Right ventricle myocardium inferior (tissue), 1 donor: ENCODE results near the gene MACROH2A2. TPM values are rescaled to one million over a fixed set of nuclear protein-coding genes. Genes with fewer than 3 reads are reported as not detected.
A peak's percentile ranks its signal among the peaks of the same experiment; 100 is the strongest.
"Not testable (repeated sequence)": the region's sequence is repeated elsewhere in the genome, so short reads cannot be mapped to it uniquely, and the experiment has no call there.

Source experiments
- ATAC-seq: fragments of 200-7000 bp; cut with Tn5 transposase; one replicate; pipeline ENCODE4 v1.9.1; 2020; ENCODE audit warnings: mild to moderate bottlenecking, moderate library complexity
- DNase-seq: peaks from one replicate; pipeline ENCODE4 v3.0.0; 2021; ENCODE audit errors: missing footprints
- intact Hi-C: fragments of 100-400 bp; cut with DNase I; formaldehyde crosslinking; loops from one replicate; pipeline ENCODE4 v1.11.0; 2022
- total RNA-seq: library from RNA; stranded (reverse); fragmentation: NEBNext Ultra II Directional; extraction: Animal tissue kit (Norgen Biotek cat#: 25700); gene quantifications from one replicate; pipeline ENCODE4 v1.2.1, GENCODE V29; 2021
- donor health status: DM: no; HTN: yes; CAD: no; lungs with severe emphysema.

MACROH2A2 gene
- total RNA-seq, 1 donor from 2014 or later, result 14.8 TPM

DNA sequence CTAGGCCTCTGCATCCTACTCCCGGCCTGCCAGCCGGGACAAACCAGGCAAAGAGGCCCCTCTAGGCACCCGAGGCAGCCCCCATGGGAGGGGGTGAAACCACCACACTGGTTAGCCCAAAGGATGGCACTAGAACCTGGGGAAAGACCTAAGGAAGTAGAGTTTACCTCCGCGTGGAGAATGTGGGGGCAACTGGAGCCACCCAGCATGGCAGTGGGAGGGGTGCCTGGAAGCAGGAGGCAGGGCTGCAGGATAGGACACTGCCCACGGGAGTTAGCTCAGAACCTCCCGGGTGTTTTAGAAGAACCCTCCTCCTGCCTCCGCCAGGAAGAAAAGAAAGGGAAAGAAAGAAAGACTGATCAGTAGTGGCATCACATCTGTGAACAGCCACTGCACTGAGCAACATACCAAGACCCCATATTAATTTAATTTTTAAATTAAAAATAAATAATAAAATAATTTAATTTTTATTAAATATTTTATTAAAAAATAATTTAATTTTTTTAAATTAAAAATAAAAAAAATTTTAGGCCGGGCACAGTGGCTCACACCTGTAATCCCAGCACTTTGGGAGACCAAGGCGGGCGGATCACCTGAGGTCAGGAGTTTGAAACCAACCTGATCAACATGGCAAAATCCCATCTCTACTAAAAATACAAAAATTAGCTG lies 68.8 kb downstream of the MACROH2A2 start:
- peak; percentile 15 for ATAC-seq
- no peak for DNase-seq
- intact Hi-C loops, result no loop called here

DNA sequence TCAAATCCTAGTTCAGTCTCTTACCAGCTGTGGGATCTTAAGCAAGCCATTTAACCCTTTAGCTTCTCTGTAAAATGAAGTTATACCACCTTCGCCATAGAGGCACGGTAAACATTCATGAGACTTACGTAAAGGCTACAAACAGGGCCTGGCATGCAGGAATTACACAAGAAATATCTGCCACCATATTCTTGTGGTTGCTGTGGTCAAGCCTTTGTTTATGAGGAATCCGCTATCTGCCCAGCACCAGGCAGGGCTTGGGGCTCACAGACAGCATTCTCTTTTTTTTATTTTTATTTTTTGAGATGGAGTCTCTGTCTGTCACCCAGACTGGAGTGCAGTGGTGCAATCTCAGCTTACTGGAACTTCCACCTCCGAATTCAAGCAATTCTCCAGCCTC lies 70.1 kb downstream of the MACROH2A2 start:
- no peak for DNase-seq
- intact Hi-C loops, result no loop called here
- ATAC-seq, result no peak

DNA sequence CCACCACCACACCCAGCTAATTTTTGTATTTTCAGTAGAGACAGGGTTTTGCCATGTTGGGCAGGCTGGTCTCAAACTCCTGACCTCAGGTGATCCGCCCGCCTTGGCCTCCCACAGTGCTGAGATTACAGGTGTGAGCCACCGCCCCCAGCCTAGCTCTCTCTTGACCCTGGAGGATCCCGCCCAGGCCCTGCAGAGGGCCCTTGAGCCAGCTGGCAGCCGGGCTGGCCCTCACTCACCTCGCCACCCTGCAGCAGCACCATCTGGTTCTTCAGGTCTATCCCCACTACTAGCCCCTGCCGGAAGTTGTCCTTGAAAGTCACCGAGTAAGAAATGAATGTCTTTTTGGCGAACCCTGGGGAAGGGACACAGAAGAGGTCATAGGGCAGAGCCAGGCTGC lies 70.5 kb downstream of the MACROH2A2 start:
- intact Hi-C loops, DNase-seq, ATAC-seq: not testable (repeated sequence)

DNA sequence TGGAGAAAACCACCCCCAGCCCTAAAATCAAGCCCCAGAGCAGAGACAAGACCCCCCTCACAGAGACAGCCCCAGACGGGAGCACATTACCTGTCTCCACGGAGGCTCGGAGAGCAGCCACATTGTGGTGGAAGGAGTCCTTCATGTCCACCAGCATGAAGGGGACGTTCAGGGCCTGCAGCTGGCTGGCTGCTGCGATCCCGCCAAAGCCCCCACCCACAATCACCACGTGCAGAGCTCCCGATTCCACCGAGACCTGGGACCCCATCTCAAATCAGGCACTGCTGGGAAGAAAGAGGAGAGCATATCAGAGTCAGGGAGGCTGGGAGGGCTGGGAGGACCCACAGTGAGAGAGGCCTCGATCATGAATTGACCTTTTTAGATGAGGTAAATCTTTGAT lies 71.2 kb downstream of the MACROH2A2 start:
- intact Hi-C loops, result no loop called here
- ATAC-seq (no peak), DNase-seq (no peak)

DNA sequence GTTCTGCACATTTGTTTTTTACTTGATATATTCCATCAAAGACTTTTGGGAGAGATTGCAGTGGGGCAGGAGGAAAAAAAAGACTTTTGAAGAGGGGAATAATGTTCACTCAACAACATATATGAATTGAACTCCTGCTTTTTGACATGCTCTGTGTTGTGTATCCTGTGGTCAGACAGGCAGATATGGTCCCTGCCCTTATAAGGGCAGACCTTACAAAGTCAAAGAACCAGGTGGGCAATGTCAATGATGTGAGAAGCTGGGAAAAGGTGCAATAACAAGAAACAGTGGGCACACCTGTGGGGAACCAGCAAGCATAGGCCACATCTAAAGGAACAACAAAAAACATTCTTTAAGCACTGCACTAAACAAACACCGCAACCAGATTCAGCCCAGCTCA lies 71.8 kb downstream of the MACROH2A2 start:
- DNase-seq (no peak), ATAC-seq (no peak)
- intact Hi-C loops, result no loop called here

DNA sequence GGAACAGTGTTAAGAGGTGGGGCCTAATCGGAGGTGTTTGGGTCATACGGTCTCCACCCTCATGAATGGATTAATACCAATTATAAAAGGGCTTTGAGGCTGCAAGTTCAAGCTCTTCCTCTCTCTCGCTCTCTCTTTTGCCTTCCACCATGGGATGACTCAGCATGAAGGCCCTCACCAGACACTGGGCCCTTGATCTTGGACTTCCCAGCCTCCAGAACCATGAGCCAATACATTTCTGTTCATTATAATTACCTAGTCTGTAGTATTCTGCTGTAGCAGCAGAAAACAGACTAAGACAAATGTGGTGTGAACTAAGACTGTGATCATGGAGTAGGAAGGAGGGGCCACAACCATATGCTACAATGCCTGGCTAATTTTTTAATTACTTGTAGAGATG lies 72.3 kb downstream of the MACROH2A2 start:
- intact Hi-C loops, result no loop called here
- no peak for DNase-seq
- ATAC-seq, result no peak

DNA sequence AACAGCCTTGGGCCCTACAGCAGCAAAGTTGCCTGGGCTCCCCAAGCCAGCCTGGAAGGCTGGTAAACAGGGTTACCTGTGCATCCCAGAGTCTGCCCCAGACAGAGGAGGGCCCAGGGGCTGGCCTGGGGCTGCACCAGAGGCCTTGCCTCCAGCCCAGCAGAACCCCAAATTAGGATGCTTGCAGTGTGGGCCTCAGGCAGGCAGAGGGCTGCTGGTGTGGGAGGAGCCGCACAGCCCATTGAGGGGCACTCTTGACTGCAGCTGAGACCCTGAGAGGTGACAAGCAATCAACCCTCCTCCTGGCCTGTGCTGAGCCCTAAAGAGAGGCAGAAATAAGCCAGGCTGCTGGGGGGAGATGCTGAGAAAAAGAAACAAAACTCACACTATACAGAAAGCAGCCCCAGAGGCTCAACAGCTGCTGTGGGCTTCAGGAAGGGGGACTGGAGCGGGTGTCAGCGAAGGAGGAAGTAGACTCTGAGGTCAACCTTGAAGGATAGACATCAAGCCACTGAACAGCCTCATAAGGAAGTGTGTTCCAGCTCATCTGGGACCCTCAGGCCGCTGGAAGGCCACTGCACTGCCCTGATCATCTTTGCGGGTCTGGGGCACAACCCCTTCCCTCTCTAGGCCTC lies 73.4 kb downstream of the MACROH2A2 start:
- no peak for ATAC-seq
- intact Hi-C loops, result no loop called here
- DNase-seq, result no peak

GRCh38 chr10:70126700-70127395 lies 74.2 kb downstream of the MACROH2A2 start:
- DNase-seq, result no peak
- ATAC-seq, result no peak
- intact Hi-C loops, result no loop called here

DNA sequence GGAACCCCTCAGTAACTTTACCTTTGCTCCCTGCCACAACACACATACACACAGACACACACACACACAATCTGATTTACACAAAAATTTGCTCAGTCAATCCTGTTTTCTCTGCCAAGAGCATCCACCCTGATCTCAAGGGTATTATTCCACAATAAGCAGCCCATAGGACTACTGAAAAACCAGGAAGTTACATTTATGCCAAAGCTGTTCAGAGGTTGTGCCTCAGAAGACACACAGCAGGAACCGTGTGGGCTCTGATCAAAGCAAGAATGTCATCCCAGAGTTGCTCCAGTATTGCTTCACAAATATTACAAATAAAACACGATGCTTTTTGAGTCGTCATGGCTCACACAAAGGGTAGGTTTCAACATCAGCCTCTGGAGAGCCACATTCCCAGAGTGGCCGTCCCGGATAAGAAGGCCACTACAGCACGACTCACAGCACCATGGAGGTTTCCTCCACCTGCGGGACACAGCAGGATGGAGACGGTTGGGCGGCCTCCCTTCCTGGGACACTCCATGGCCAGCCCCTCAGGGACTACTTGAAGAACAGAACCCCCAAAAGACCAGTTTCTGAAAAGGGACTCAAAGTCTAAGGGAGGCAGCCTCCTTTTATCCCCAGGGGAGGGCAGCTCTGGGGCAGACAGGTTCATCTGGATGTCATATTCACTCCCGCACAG lies 78.4 kb downstream of the MACROH2A2 start:
- DNase-seq (no peak), ATAC-seq (peak; percentile 32)
- intact Hi-C loops, result no loop called here

DNA sequence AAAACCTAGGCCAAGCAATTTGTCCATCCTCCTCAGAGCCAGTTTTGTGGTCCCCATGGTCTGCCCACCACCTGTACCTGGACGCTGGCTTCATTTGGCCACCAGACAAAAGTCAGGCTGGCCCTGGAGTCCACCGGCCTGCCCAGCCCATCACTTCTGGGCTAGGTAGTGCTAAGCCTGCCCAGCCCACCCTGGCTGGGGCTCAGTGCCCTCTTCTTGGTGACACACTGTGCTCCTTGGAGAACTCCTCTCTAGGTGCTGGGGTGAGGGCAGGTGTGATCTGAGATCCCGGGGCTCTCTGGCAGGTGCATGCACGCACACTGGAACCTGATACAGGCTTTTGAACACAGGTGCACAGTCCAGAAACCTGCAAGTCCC lies 78.9 kb downstream of the MACROH2A2 start:
- ATAC-seq (no peak), DNase-seq (no peak)
- intact Hi-C loops, result no loop called here

DNA sequence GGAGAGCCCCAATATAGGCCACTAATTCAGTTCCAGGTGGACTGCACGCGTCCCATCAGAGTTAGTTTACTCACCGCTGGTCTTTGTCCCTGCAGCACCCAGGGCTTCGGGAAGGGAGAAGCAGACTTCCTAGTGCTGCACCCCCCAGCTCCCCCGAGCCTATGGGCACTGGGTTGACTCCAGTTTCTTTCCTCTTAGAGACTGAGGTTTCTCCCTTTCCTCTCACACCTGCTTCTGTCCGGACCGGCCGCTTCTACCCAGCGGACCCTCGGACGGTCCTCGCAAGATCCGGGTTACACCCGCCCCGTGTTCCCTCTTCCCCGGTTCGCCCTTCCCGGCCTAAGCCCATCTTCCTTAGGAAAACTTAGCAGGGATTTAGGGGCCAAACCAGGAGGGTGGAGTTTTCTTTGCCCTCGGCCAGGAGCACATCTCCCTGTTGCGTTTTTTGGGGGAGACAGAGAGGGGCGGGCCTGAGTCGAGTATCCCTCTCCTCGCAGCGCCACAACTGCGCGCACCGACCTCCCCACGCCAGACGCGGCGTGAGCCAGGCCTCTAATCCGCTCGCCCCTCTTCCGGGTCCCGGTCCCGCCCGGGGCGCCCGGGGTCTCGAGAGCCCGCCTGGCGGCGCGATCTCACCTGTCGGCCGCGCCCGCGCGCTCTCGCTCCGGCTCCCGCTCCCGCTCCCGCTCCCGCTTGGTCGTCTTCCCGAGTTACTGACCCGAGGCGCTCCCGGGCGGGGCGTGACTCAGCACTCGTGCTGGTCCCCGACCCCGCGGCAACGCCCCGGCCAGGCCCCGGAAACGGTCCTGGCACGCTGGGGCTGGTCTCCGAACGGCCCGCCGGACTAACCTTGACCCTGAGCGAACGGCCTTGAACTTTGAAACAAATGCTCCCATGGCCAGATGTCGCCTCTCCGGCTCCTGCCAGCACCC lies 79.7 kb downstream of the MACROH2A2 start, which contains the start of gene AIFM2:
AIFM2 (minus strand) TSS at position 728 of the 932 bp plus-strand sequence. CDS start 8,741 bp downstream, outside the sequence.
- DNase-seq, result peak; percentile 91
- peak; percentile 86 for ATAC-seq
- intact Hi-C loops, result no loop called here

DNA sequence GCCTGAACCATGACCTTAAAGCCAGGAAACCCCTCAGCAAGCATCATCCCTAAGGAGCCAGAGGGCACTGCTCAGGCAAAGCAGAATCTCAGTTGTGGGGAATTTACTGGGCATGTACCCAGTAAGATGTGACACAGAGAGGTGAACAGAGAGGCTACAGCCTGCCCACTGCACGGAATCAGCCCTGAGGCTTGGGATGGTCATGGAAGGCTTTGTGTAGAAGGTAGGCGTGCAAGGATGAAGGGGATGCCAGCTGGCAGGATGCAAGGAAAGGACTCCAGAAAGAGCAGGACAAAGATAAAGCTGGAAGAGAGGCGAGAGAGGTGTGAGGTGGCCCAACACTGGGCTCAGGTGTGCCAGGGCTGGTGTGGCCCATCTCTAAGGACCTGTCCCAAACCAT lies 82.4 kb downstream of the MACROH2A2 start:
- DNase-seq (no peak), ATAC-seq (no peak)
- intact Hi-C loops, result no loop called here

DNA sequence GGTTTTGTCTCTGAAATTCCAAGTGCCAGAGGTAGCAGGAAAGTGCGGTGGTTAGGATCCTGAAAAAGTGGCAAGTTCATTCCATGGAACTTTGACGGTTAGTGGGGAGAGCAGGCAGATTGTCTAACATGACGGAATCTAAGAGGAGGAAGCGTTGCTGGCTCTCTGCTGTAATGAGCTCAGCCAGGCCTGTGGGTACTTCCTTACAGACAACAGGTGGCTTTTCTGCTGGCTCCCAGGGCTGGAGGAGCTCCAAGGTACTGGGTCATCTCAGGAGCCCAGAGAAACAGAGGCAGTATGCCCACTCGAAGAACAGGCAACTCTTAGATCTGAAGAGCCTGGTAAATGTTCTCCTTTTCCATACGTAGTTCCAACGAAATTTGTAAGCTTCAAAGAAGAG lies 83.0 kb downstream of the MACROH2A2 start:
- DNase-seq, result no peak
- ATAC-seq, result no peak

DNA sequence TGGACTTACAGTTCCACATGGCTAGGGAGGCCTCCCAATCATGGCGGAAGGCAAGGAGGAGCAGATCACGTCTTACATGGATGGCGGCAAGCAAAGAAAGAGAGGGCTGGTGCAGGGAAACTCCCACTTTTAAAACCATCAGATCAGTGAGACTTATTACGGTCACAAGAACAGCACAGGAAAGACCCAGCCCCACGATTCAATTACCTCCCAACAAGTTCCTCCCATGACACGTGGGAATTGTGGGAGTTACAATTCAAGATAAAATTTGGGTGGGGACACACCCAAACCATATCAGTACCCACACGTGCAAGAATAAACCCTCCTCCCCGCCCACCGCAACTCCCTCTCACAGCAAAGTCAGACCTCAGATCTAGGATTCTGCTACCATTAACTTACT lies 84.5 kb downstream of the MACROH2A2 start:
- no peak for ATAC-seq
- DNase-seq, result no peak
- intact Hi-C loops, result no loop called here

More for the DNA sequence above, 83.0 kb downstream of the MACROH2A2 start:
- intact Hi-C loops, result no loop called here

DNA sequence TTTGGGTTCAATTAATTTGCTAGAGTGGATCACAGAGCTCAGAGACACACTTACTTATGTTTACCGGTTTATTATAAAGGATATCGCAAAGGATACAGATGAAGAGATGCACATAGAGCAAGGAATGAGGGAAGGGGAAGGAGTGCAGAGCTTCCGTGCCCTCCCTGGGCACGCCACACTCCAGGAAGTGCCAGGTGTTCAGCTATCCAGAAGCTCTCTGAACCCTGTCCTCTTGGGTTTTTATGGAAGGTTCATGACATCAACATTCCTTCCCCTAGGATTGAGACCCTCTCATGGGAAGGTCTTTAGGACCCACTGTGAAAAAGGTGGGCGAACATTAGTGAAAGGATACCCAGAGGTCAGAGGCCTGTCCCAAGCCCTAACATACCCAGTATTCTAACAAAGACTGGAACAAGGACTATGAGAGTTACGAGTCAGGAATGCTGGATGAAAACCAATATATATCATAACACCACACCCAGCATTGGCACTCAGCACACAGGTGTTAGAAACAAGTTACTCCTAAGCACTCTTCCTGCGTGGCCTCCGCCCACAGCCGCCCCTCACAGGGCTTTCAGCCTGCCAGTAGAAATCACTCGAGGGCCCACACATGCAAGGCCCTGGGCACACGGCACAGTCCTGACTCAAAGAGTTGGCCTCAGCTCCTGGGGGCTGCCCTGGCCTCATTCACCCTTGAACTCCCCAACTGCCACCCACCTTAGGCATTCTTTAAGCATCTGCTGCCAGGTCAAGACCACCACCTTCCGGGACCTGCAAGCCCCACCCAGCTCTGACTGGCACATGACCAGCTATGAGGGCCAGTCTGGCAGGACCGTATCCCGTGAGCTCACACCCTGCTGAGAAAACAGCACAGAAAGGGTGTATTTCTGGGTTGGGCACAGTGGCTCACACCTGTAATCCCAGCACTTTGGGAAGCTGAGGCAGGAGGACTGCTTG lies 85.6 kb downstream of the MACROH2A2 start:
- no peak for ATAC-seq
- no peak for DNase-seq
- intact Hi-C loops, result no loop called here

- ATAC-seq, result no peak
- intact Hi-C loops, result no loop called here
- no peak for DNase-seq
These were observed 86.7 kb downstream of the MACROH2A2 start for GRCh38 chr10:70139151-70139996.

- intact Hi-C loops, result no loop called here
- no peak for DNase-seq
- no peak for ATAC-seq
These were observed 87.3 kb downstream of the MACROH2A2 start for GRCh38 chr10:70139997-70140250.
